HG02943 (cell line): ENCODE results near the gene MRAS.

Experiments used
- ATAC-seq: cut with Tn5 transposase; IDR thresholded peaks from one replicate; pipeline ENCODE4 v1.9.1; 2021; ENCODE audit warnings: mild to moderate bottlenecking, low read depth, moderate library complexity; ENCODE audit not compliant: unreplicated experiment

MRAS gene

GRCh38 chr3:138338811-138339210 lies 9.6 kb upstream of the MRAS start:
- no peak for ATAC-seq

GRCh38 chr3:138340511-138340910 lies 7.9 kb upstream of the MRAS start:
- no peak for ATAC-seq

GRCh38 chr3:138344754-138345153 lies 3.6 kb upstream of the MRAS start:
- ATAC-seq, result no peak

GRCh38 chr3:138348754-138349739 lies 668 bp downstream of the MRAS start:
- ATAC-seq, result no peak

GRCh38 chr3:138349926-138350665 lies 1.7 kb downstream of the MRAS start:
- ATAC-seq, result no peak

- no peak for ATAC-seq
These were observed 2.8 kb downstream of the MRAS start for GRCh38 chr3:138351151-138351550.

GRCh38 chr3:138351916-138352550 lies 3.7 kb downstream of the MRAS start:
- no peak for ATAC-seq

GRCh38 chr3:138354376-138354775 lies 6.0 kb downstream of the MRAS start:
- no peak for ATAC-seq

GRCh38 chr3:138355071-138355470 lies 6.7 kb downstream of the MRAS start:
- no peak for ATAC-seq

GRCh38 chr3:138356730-138357405 lies 8.5 kb downstream of the MRAS start:
- no peak for ATAC-seq

GRCh38 chr3:138359148-138359918 lies 11.0 kb downstream of the MRAS start:
- ATAC-seq, result no peak

- no peak for ATAC-seq
These were observed 11.8 kb downstream of the MRAS start for GRCh38 chr3:138359919-138360868.

GRCh38 chr3:138360869-138361525 lies 12.6 kb downstream of the MRAS start:
- no peak for ATAC-seq

GRCh38 chr3:138361561-138361971 lies 13.2 kb downstream of the MRAS start:
- no peak for ATAC-seq

GRCh38 chr3:138362538-138362937 lies 14.2 kb downstream of the MRAS start:
- no peak for ATAC-seq

GRCh38 chr3:138363322-138363721 lies 14.9 kb downstream of the MRAS start:
- no peak for ATAC-seq

GRCh38 chr3:138364356-138365252 lies 16.2 kb downstream of the MRAS start:
- ATAC-seq, result no peak
